HL-60 (cell line): ENCODE measurements around the gene PRKAB1.

ENCODE experiments used
- DNase-seq, 2 experiments: peaks; one replicate each; pipeline ENCODE4 v3.0.0-alpha.2; 2010 to 2020; ENCODE audit warnings: low read depth in 1 of 2, low spot score in 1 of 2
- H3K27ac ChIP-seq: fragments of 250-450 bp; sonication (Bioruptor Pico); replicated peaks from 2 replicates; pipeline ENCODE4 v1.5.1; 2020; ENCODE audit warnings: mild to moderate bottlenecking, moderate library complexity
- H3K27me3 ChIP-seq: fragments of 250-450 bp; sonication (Bioruptor Pico); 2 replicates; pipeline ENCODE4 v1.5.1; 2021; ENCODE audit warnings: mild to moderate bottlenecking, moderate library complexity; ENCODE audit not compliant: insufficient read depth, poor library complexity, severe bottlenecking
- H3K4me3 ChIP-seq: replicated peaks from 2 replicates; pipeline ENCODE4 v1.5.1; 2011; ENCODE audit warnings: mild to moderate bottlenecking, control low read depth, low read length; ENCODE audit not compliant: insufficient read depth
- CTCF ChIP-seq: IDR thresholded peaks from one replicate; pipeline ENCODE4 v1.5.1; 2011; ENCODE audit warnings: low read length, control low read depth, inconsistent platforms; ENCODE audit not compliant: insufficient read depth
- GABPA ChIP-seq: IDR thresholded peaks from 2 replicates; pipeline ENCODE4 v1.6.1; 2012; ENCODE audit warnings: low read depth
- POLR2AphosphoS5 ChIP-seq: IDR thresholded peaks from 2 replicates; pipeline ENCODE4 v1.6.1; 2012; ENCODE audit warnings: low read depth
- REST ChIP-seq: IDR thresholded peaks from 2 replicates; pipeline ENCODE4 v1.6.1; 2012; ENCODE audit warnings: low read depth; ENCODE audit not compliant: insufficient replicate concordance
- SPI1 ChIP-seq: IDR thresholded peaks from 2 replicates; pipeline ENCODE4 v1.6.1; 2012; ENCODE audit warnings: low read depth, mild to moderate bottlenecking, borderline replicate concordance

The PRKAB1 gene

GRCh38 chr12:119683816-119684215, 15.9 kb downstream of the PRKAB1 start:
- Histone ChIP-seq H3K4me3 (no peak overlapping the region), H3K27ac (no peak overlapping the region), H3K27me3 (no peaks in the 10 kb centered on the region)
- TF ChIP-seq POLR2AphosphoS5, result no peak
- no peak for TF ChIP-seq GABPA
- TF ChIP-seq REST, result no peak
- TF ChIP-seq CTCF, result no peak
- TF ChIP-seq SPI1, result no peak
- DNase-seq, result no peak

- H3K27ac ChIP-seq, result no peak overlapping the region
- no peak for TF ChIP-seq POLR2AphosphoS5
- no peak for TF ChIP-seq SPI1
- H3K27me3 ChIP-seq, result no peaks in the 10 kb centered on the region
- DNase-seq, result no peak
- H3K4me3 ChIP-seq, result no peak overlapping the region
Observed at GRCh38 chr12:119684711-119685369, 16.9 kb downstream of the PRKAB1 start.

DNA sequence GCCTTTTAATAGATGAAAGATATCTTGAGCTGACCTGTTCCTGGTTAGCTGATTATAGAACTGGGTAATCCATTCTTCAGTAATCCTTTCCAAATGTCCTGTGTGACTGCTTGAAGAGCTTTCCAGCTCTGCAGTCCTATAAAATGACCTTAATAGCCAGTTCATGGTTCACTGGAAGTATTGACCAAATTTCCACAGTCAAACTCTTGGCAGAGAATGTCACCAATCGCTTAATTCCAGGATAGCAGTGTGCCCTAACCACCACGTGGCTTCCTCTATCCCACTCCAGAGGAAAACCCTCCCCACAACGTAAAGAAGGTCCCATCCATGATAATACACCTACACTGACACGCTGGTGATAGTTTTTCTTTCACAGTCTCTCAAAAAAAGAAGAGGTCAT, 17.4 kb downstream of the PRKAB1 start:
- H3K4me3 ChIP-seq, result no peak overlapping the region
- DNase-seq, result no peak

GRCh38 chr12:119686355-119686754, 18.4 kb downstream of the PRKAB1 start:
- no peak overlapping the region for H3K4me3 ChIP-seq
- no peak for DNase-seq
- H3K27ac ChIP-seq, result no peak overlapping the region
- H3K27me3 ChIP-seq, result no peaks in the 10 kb centered on the region
- TF ChIP-seq REST (no peak), POLR2AphosphoS5 (no peak), GABPA (no peak), CTCF (no peak), SPI1 (no peak)

More for the DNA sequence above, 17.4 kb downstream of the PRKAB1 start:
- TF ChIP-seq CTCF, result no peak
- TF ChIP-seq POLR2AphosphoS5, result no peak
- no peak for TF ChIP-seq GABPA
- Histone ChIP-seq H3K27me3 (no peaks in the 10 kb centered on the region), H3K27ac (no peak overlapping the region)
